Activated CD4-positive, alpha-beta T cell treated with anti-CD3 and anti-CD28 coated beads for 24 hours (primary cell): ENCODE data around the gene TNS3.

Source experiments
- DNase-seq, 2 donors: peaks; one replicate each; pipeline ENCODE4 v3.0.0-alpha.2; 2020; ENCODE audit warnings: low read depth in 2 of 2

TNS3 gene

DNA sequence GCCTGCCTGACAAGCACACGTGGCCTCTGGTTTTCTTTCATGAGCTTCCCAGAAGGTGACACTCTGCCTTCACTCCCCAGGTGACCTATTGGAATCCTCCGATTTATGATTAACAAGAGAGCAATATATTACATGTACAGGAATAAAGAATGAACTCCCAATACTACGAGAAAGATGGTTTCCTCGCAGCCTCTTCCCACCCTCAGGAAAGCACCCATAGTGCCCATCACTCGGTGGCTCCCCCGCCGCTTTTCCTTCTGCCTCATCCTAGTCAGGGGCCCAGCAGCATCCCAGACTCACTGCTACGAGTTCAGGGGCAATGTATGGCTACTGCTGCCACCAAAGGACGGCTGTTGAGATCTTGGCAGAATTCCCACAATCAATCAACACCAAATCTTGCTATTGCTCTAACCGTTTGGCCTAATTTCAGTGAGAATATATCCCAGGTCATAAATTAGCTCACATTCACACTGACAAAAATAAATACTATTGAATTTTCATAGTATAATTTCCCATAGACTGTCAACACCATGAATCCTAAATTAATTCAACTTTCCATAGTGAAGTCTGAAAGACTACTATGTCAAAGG is 196.3 kb downstream of the TNS3 start:
- DNase-seq, result no peak

GRCh38 chr7:47384755-47385535 is 197.0 kb downstream of the TNS3 start:
- no peak for DNase-seq

DNA sequence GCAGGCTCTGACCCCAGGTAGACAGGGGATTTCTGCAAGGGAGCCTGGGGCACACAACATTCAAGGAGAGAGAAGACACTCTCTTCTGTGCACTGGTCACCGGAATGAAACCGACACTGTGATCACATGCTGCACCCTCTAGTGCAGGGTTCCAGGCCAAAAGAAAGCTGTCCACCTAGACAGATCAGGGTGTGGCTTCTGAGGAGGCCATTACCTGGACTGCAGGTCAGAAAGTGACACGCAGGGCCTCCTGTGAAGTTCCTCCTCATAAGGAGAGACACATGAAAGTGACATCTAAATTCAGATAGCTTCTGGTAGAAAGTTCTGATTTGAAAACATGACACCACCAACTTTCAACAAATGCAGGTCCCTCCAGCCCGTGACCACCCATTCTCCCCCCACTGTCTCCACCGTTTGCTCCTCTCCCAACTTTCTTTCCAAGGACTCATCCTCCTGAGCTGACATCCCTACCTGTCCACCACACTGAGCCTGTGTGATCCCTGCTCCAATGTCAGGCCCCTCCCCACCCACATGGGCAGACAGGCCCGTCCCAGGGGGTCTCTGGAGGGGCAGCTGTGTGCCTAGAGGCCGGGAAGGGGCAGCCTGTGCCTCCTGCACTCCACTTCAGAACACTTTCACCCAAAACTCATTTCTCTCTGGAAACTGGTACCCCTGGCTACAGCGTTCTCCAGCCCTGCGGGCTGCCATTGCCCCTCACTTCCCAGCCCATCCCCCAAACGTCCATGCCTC is 198.0 kb downstream of the TNS3 start:
- no peak for DNase-seq

- DNase-seq, result no peak
Observed at GRCh38 chr7:47383072-47383471, 198.8 kb downstream of the TNS3 start.

- no peak for DNase-seq
Observed at GRCh38 chr7:47382200-47382599, 199.7 kb downstream of the TNS3 start.

DNA sequence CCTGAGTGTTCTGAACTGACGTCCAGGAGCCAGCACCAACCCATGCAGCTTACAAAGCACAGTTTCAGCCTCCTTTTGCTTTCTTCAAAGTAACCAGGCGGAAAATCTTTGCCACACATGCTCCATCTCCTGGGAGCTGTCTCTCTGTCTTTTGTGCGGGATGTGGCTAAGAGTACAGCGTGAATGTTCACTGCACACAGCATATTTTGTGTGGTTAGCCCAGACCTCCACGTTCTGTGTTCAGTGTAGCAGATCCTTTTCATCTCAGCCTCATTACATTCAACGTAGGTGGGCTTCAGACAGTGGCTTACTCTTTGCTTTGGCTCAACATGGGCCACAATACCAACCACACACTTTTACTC is 200.8 kb downstream of the TNS3 start:
- no peak for DNase-seq

- no peak for DNase-seq
Observed at GRCh38 chr7:47380325-47381133, 201.4 kb downstream of the TNS3 start.

DNA sequence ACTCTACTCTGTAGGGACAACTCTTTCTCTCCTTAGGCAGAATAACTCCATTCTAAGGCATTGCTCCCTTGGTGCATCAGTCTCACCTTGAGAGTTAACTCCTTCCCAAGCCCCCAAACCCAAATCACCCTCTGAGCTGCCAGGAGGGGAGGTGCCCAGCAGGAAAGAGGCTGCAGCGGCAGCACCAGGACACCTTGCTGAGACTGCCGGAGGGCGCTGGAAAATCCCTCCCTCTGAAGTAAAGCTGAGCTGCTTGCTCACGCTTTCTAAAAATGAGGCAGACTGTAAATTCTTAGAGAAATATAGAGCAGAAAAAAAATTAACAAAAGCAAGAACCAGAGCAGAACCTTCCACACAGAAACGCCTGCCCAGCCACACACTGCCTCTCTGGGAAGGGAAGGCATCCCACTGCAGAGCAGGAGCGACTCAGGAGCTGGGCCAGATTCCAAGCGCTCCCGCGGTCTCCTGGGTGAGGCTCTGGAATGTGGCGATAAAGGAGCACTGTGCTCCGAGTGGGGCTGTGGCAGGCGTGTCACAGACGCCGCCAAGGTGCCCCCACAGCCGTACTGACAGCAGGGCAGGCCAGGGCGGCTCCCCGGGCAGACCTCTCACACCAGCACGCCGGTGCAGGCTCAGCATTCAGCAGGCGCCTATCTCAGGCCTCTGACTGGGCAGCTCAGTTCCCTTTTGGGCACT is 202.1 kb downstream of the TNS3 start:
- DNase-seq, result no peak

GRCh38 chr7:47378728-47379395 is 203.0 kb downstream of the TNS3 start:
- DNase-seq, result no peak

DNA sequence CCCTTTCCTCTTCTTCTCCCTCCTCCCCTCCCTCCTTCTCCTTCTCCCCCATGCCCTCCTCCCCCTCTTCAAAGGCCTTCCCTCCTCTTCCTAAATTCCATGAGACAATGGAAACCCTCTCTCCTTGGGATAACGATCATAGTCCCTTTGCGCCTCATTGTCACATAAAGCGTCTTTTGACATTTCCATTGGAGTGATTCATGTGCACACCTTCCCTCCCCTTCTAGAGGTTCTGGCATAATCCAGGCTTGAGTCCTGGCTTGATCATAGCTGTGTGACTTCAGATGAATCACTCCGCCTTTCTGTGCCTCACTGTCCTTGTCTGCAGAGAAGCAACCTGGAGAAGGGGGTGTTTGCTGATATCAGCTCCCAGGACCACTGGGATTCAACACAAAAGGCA is 204.2 kb downstream of the TNS3 start:
- DNase-seq, result no peak

DNA sequence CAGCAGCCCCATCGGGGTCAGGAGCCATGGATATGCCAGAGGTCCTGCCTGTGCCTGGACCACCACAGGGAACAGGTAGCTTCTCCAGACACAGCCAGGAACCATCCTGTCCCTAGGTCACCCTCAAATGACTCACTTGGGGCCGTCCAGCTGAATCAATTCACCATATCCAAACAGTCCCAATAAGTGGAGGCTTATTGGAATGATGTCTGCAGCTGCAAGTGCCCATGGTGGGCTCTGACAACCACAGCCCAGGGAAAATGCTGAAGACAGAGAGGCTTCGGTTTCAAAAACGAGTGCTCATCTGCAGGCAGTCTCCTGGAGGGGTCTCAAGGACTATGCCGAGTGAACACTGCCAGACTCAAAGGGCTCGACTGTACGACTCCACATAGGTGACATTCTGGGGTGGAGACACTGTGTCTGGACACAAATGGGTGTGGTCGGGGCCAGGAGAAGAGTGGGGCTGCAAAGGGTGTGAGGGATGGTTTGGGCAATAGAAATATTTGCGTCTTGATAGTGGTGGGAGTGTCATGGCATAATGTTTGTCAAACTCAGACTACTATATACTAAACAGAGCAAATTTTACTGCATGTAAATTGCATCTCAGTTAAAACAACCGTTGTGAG is 204.8 kb downstream of the TNS3 start:
- no peak for DNase-seq

DNA sequence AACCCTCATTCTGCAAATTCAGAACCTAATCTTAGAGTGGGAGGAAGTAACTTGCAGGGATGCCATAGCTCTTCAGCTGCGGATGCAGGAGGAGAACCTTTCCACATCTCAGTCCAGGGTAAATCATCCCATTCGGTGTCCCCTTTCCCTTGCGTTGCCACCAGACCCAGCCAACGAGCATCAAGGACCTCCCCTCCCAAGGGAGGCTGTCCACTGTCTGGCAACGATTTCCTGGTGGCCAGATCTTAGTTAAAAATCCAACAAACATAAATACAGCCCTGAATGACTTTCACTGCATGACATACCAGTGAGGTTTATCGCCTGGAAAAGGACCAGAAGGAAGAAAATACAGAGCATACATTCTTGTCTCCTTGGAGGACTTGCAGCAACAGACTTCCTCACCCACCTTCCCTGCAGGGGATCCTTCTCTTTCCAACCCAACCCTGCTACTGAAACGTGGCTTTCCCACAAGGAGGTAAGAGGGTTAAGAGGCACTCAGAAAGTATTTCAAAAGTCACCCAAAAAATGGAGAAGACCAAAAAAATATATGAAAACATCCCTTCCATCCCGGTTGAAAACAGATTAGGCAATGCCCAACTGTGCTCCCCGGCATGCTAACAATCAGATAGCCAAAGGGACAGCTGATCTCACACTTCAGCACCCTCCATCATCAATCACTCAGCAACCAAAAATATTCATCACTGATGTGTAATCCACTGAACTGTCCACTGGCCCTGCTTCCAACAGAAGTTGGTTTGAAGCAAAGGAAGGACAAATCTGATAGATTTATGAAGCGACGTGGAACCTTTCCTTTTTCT is 206.6 kb downstream of the TNS3 start:
- DNase-seq, result no peak

- no peak for DNase-seq
Observed at GRCh38 chr7:47374538-47374937, 207.4 kb downstream of the TNS3 start.

DNA sequence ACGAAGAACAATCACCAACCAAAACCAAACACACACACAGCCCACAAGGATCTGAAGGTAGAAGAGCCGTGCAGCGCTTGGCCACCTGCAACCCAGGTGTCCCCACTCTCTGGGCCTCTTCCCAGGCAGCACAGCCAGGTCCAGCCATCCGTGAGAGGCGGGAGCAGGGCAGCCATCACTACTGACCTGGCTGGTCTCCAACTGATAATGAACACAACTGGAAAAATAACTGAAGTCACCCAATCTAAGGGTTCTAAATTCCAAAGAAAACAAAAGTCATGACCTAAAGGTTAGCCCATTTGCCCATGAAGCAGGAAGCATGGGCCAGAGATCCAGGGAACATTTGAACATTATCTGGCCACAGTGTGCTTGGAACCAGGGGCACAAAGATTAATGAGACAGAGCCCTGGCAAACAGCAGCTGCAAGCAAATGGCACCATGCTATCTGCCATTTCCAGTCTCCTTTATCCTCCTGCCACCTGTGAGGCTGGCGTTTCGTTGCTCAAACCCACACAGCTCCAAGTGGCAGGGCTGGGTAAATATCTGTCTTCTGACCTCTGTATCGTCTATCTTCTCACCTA is 207.9 kb downstream of the TNS3 start:
- DNase-seq, result no peak

DNA sequence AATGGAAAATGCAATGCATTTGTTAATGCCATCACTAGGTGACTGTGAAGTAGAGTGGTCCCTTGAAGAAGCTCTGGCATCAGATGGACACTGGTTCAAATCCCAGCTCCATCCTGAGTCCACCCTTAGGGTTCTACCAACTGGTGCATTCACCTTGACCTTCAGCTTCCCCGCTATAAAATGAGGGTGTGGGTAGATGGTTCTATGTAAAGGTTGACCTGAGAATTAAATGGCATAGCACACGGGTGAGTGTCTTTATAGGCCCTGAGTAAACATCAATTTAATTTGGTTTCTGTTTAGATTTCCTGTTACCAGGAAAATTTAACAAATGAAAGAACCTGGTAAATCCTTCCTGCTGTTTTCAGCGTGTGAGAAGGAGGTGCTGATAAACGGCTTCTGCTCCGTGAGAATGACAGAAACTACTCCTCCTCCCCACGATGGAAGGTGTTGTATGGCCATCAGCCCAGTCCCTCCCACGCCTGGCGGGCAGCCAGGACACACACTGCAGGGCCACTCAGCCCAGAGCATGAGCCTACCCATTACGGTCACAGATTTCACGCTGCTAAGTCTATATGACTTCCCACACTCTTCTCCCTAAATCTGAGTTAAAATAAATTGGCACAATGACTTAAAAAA is 210.1 kb downstream of the TNS3 start:
- no peak for DNase-seq

DNA sequence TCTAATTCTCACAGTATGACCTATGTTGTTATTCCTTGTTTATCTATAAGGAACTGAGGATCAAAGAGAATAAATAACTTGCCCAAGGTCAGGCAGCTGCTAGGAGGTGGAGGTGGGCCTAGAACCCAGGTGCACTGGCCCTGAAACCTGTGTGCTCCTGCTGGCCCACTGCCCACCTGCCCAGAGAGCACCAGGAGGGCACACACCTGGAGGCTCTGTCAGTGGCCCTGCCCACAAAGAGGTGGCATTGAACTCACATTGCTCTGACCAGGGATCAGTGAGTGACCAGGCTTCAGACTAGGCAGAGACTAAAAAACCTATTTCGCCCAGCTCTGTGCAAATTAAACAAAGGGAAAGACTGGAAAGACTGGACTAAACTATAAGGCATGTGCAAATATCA is 210.6 kb downstream of the TNS3 start:
- DNase-seq, result no peak

DNA sequence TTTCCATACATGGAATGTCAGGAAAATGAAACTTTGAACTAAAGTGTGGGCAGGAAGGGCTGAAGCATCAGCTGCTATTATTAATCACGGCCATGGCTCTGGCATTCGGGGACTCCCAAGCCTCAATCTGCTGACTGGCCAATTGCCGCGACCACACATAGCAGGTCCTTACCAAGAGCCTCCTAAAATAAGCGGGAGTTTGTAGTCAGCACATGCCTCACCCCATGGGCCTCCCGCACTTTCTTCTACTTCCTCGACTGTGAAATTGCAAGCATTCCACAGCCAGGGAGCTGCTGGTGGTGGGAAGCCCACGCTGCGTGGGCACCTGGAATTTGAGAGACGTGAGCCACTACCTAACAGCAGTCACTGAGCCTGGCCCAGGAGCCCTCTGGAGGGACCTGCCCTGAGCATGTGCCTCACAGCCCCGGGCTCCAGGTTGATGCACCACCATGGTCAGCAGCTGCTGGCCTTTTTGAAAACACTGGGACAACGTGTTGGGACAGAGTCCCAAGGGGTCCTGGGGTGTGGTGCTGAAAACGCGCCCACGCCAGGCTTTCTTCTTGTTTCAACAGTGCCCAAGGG is 211.4 kb downstream of the TNS3 start:
- no peak for DNase-seq

GRCh38 chr7:47369736-47370135 is 212.2 kb downstream of the TNS3 start:
- DNase-seq, result no peak
